H1 (cell line): ENCODE data around the gene SRGAP3. TPM values are rescaled to one million over a fixed set of nuclear protein-coding genes. Genes with fewer than 3 reads are reported as not detected.

ENCODE experiments used
- CBX8 ChIP-seq: fragments of 300-800, 300-1000 bp; sonication (generic); IDR thresholded peaks from 2 replicates; pipeline ENCODE4 v1.7.1; 2016; ENCODE audit warnings: low read depth, low read length, borderline replicate concordance
- CEBPB ChIP-seq: IDR thresholded peaks from 2 replicates; pipeline ENCODE4 v1.6.1; 2012; ENCODE audit warnings: low read depth, low read length
- GABPA ChIP-seq: IDR thresholded peaks from 2 replicates; pipeline ENCODE4 v1.6.1; 2011; ENCODE audit warnings: mild to moderate bottlenecking, low read length, moderate library complexity, borderline replicate concordance; ENCODE audit not compliant: insufficient read depth
- HDAC2 ChIP-seq, 2 experiments: fragments of 300-600 bp in 1 of 2; sonication (generic) in 1 of 2; IDR thresholded peaks; 2 replicates each; pipeline ENCODE4 v1.6.1; 2011 to 2012; ENCODE audit warnings: low read depth in 2 of 2, low read length in 2 of 2, mild to moderate bottlenecking in 2 of 2, moderate library complexity in 2 of 2, borderline replicate concordance in 1 of 2, inconsistent platforms in 1 of 2
- MAFK ChIP-seq: IDR thresholded peaks from 2 replicates; pipeline ENCODE4 v1.6.1; 2012; ENCODE audit warnings: low read depth, mild to moderate bottlenecking, improper control_type of control experiment, low read length
- POLR2A ChIP-seq, 2 experiments: IDR thresholded peaks; 1 replicate in 1 of 2; 2 replicates in 1 of 2; pipeline ENCODE4 v1.6.1; 2011; ENCODE audit warnings: low read depth in 2 of 2, low read length in 2 of 2, mild to moderate bottlenecking in 2 of 2; ENCODE audit errors: control extremely low read depth in 1 of 2
- RXRA ChIP-seq: IDR thresholded peaks from 2 replicates; pipeline ENCODE4 v1.6.1; 2011; ENCODE audit warnings: low read depth, mild to moderate bottlenecking, low read length, moderate library complexity; ENCODE audit not compliant: insufficient read depth
- SIN3A ChIP-seq, 2 experiments: IDR thresholded peaks in 1 of 2; conservative IDR thresholded peaks in 1 of 2; 2 replicates each; pipeline ENCODE4 v1.6.1; 2011 to 2012; ENCODE audit warnings: low read length in 2 of 2, improper control_type of control experiment in 1 of 2, low read depth in 1 of 2, mild to moderate bottlenecking in 1 of 2
- TEAD4 ChIP-seq: IDR thresholded peaks from 2 replicates; pipeline ENCODE4 v1.6.1; 2012; ENCODE audit warnings: low read depth, low read length, inconsistent platforms, mixed read lengths
- polyA plus RNA-seq, 7 experiments: library from polyadenylated mRNA; depleted of rRNA in 3 of 7; stranded (reverse) in 5 of 7; unstranded in 2 of 7; fragments of >200 nt in 5 of 7; fragments of 200-250 nt in 2 of 7; gene quantifications; 1 replicate in 5 of 7; 2 replicates in 1 of 7; 4 replicates in 1 of 7; pipeline versions ENCODE4 v1.2.1 to v1.2.3, GENCODE V29; 2011 to 2013; ENCODE audit warnings: missing spikeins in 2 of 7, mixed read lengths in 2 of 7
- total RNA-seq: library from RNA; stranded (reverse); fragmentation: NEBNext Ultra II Directional; extraction: Animal tissue kit (Norgen Biotek cat#: 25700); gene quantifications from 2 replicates; pipeline ENCODE4 v1.2.1, GENCODE V29; 2021

Gene SRGAP3
- total and polyA plus RNA-seq, 2 of the 8 experiments (the other 6 are each of a cell fraction or from before 2014, with no cell fraction given) = 5.8 to 11.4 TPM

GRCh38 chr3:9192248-9193025, 57.0 kb downstream of the SRGAP3 start (continued):
- TF ChIP-seq SIN3A (conservative IDR thresholded peaks at IDR 0.05 in 1 of 2, IDR thresholded peaks at IDR 0.05 in 1 of 2; ENCODE audit: low read depth in 1 of 2, low read length in 2 of 2) = no peak
- TF ChIP-seq CEBPB = no peak
- TF ChIP-seq GABPA = no peak
- TF ChIP-seq CBX8 = no peak
- no peak for TF ChIP-seq RXRA
- TF ChIP-seq TEAD4 = no peak
- TF ChIP-seq MAFK = no peak
- no peak for TF ChIP-seq POLR2A (IDR thresholded peaks at IDR 0.05; ENCODE audit: control extremely low read depth in 1 of 2, low read depth in 2 of 2, low read length in 2 of 2)
- no peak for TF ChIP-seq HDAC2 (IDR thresholded peaks at IDR 0.05; ENCODE audit: borderline replicate concordance in 1 of 2, low read depth in 2 of 2, low read length in 2 of 2)
